CD4-positive, alpha-beta T cell treated with Interleukin-15 for 1 hour (primary cell): ENCODE measurements around the gene TADA3.

Experiments used
- DNase-seq: peaks from one replicate; pipeline ENCODE4 v3.0.0-alpha.2; 2020

Gene TADA3

GRCh38 chr3:9754678-9755077, 37.6 kb downstream of the TADA3 start:
- DNase-seq: no peak

- DNase-seq: no peak
Measured at GRCh38 chr3:9750556-9751411, 41.5 kb downstream of the TADA3 start.

GRCh38 chr3:9749645-9750555, 42.4 kb downstream of the TADA3 start, which contains the start of gene OGG1:
OGG1 (plus strand) TSS chr3:9749952; CDS start chr3:9750287, 335 bp downstream.
- peak; percentile 97 for DNase-seq

GRCh38 chr3:9749296-9749644, 43.0 kb downstream of the TADA3 start:
- no peak for DNase-seq

- no peak for DNase-seq
Measured at GRCh38 chr3:9748031-9748430, 44.2 kb downstream of the TADA3 start.

- no peak for DNase-seq
Measured at GRCh38 chr3:9747267-9747666, 45.0 kb downstream of the TADA3 start.

GRCh38 chr3:9746330-9746729, 45.9 kb downstream of the TADA3 start:
- no peak for DNase-seq

GRCh38 chr3:9745521-9745920, 46.8 kb downstream of the TADA3 start:
- no peak for DNase-seq

GRCh38 chr3:9744162-9744561, 48.1 kb downstream of the TADA3 start:
- no peak for DNase-seq

- no peak for DNase-seq
Measured at GRCh38 chr3:9743548-9743947, 48.7 kb downstream of the TADA3 start.

GRCh38 chr3:9742560-9742959, 49.7 kb downstream of the TADA3 start:
- no peak for DNase-seq

GRCh38 chr3:9739181-9739580, 53.1 kb downstream of the TADA3 start:
- no peak for DNase-seq

GRCh38 chr3:9736831-9737230, 55.4 kb downstream of the TADA3 start:
- DNase-seq: no peak

GRCh38 chr3:9732740-9733115, 59.5 kb downstream of the TADA3 start:
- DNase-seq: no peak

GRCh38 chr3:9732080-9732739, 60.1 kb downstream of the TADA3 start:
- peak; percentile 41 for DNase-seq

- peak; percentile 100 for DNase-seq
Measured at GRCh38 chr3:9731206-9732079, 60.8 kb downstream of the TADA3 start, which contains the start of gene BRPF1. BRPF1 (plus strand) TSS chr3:9731735; CDS start chr3:9734141, 2,406 bp downstream.

- DNase-seq: no peak
Measured at GRCh38 chr3:9730657-9731205, 61.5 kb downstream of the TADA3 start.
